GM12865 (cell line): ENCODE measurements around the gene HRC.
A peak's percentile ranks its signal among the peaks of the same experiment; 100 is the strongest.
"Not testable (repeated sequence)": the region's sequence is repeated elsewhere in the genome, so short reads cannot be mapped to it uniquely, and the experiment has no call there.

ENCODE experiments used
- DNase-seq: peaks from one replicate; pipeline ENCODE4 v3.0.0; 2010; ENCODE audit warnings: low read depth
- H3K4me3 ChIP-seq: 2 replicates; pipeline ENCODE4 v1.5.1; 2011; ENCODE audit warnings: mild to moderate bottlenecking, low read depth, low read length, control low read depth
- CTCF ChIP-seq: IDR thresholded peaks from 2 replicates; pipeline ENCODE4 v1.5.1; 2011; ENCODE audit warnings: low read length, control low read depth, low read depth, inconsistent platforms; ENCODE audit not compliant: insufficient read depth; ENCODE audit errors: missing control alignments

Gene HRC

GRCh38 chr19:49126575-49126974 is 28.6 kb downstream of the HRC start:
- no peak for DNase-seq
- no peak overlapping the region for H3K4me3 ChIP-seq
- no peak for TF ChIP-seq CTCF

- TF ChIP-seq CTCF = no peak
- no peak for DNase-seq
- no peak overlapping the region for H3K4me3 ChIP-seq
Observed at GRCh38 chr19:49125025-49125731, 30.0 kb downstream of the HRC start.

GRCh38 chr19:49123285-49123684 is 31.9 kb downstream of the HRC start:
- H3K4me3 ChIP-seq, DNase-seq: not testable (repeated sequence)

GRCh38 chr19:49121841-49122240 is 33.4 kb downstream of the HRC start:
- DNase-seq, H3K4me3 ChIP-seq: not testable (repeated sequence)

- DNase-seq = no peak
- no peak overlapping the region for H3K4me3 ChIP-seq
- TF ChIP-seq CTCF = no peak
Observed at GRCh38 chr19:49120868-49121267, 34.3 kb downstream of the HRC start.

- DNase-seq = no peak
- no peak overlapping the region for H3K4me3 ChIP-seq
- no peak for TF ChIP-seq CTCF
Observed at GRCh38 chr19:49120325-49120683, 34.9 kb downstream of the HRC start.

- DNase-seq = no peak
- H3K4me3 ChIP-seq = peak within 1 kb of the TSS; percentile 64
- no peak for TF ChIP-seq CTCF
Observed at GRCh38 chr19:49119411-49120324, 35.5 kb downstream of the HRC start, which contains the start of gene PPFIA3. TSS of gene PPFIA3 (plus strand) at chr19:49119544. CDS start at chr19:49127874, 8,330 bp downstream.
